Karpas-422 (cell line): ENCODE data around the gene ITGA11. TPM values are rescaled to one million over a fixed set of nuclear protein-coding genes. Genes with fewer than 3 reads are reported as not detected.

Experiments
- DNase-seq: peaks from one replicate; pipeline ENCODE4 v3.0.0-alpha.2; 2015
- H2AFZ ChIP-seq: fragments of 200-600 bp; sonication (generic); 2 replicates; pipeline ENCODE4 v1.6.1; 2014; ENCODE audit warnings: antibody characterized with exemption, low read length, mixed read lengths
- H3K27ac ChIP-seq: fragments of 200-600 bp; sonication (generic); 2 replicates; pipeline ENCODE4 v1.5.1; 2014; ENCODE audit warnings: mild to moderate bottlenecking, low read length, moderate library complexity
- H3K27me3 ChIP-seq: fragments of 200-600 bp; sonication (generic); 2 replicates; pipeline ENCODE4 v1.6.1; 2014; ENCODE audit warnings: low read length, mixed read lengths
- H3K36me3 ChIP-seq: fragments of 200-600 bp; sonication (generic); 2 replicates; pipeline ENCODE4 v1.6.1; 2014; ENCODE audit warnings: low read length, mixed read lengths; ENCODE audit not compliant: insufficient read depth
- H3K4me1 ChIP-seq: fragments of 200-600 bp; sonication (generic); 2 replicates; pipeline ENCODE4 v1.6.1; 2014; ENCODE audit warnings: mild to moderate bottlenecking, low read length, mixed read lengths
- H3K4me2 ChIP-seq: fragments of 200-600 bp; sonication (generic); 2 replicates; pipeline ENCODE4 v1.6.1; 2014; ENCODE audit warnings: low read length, low read depth, mild to moderate bottlenecking; ENCODE audit not compliant: poor library complexity, severe bottlenecking
- H3K4me3 ChIP-seq: fragments of 200-600 bp; sonication (generic); 2 replicates; pipeline ENCODE4 v1.5.1; 2014; ENCODE audit warnings: mild to moderate bottlenecking, antibody characterized with exemption, low read length, mixed read lengths
- H3K79me2 ChIP-seq: fragments of 200-600 bp; sonication (generic); 2 replicates; pipeline ENCODE4 v1.6.1; 2014; ENCODE audit warnings: mild to moderate bottlenecking, low read length, mixed read lengths
- H3K9ac ChIP-seq: fragments of 200-600 bp; sonication (generic); 2 replicates; pipeline ENCODE4 v1.6.0; 2014; ENCODE audit warnings: low read length
- H3K9me2 ChIP-seq: fragments of 200-600 bp; sonication (generic), shearing (Covaris generic); replicated peaks from 2 replicates; pipeline ENCODE4 v1.6.0; 2014; ENCODE audit warnings: mild to moderate bottlenecking, low read length, moderate library complexity; ENCODE audit not compliant: insufficient read depth
- H3K9me3 ChIP-seq: fragments of 300-700, 200-600 bp; sonication (generic); 2 replicates; pipeline ENCODE4 v1.6.1; 2014; ENCODE audit warnings: low read length, mixed read lengths
- H4K20me1 ChIP-seq: fragments of 200-600 bp; sonication (generic); 2 replicates; pipeline ENCODE4 v1.6.1; 2014; ENCODE audit warnings: mild to moderate bottlenecking, antibody characterized with exemption, low read length, low read depth; ENCODE audit not compliant: insufficient read depth
- total RNA-seq: library from RNA; depleted of rRNA; stranded (reverse); fragments of >200 nt; shearing (Covaris generic); gene quantifications from 2 replicates; pipeline ENCODE4 v1.2.3, GENCODE V29; 2014; ENCODE audit warnings: low replicate concordance

The ITGA11 gene
- total RNA-seq, 1 experiment from 2014 or later: not detected

- Histone ChIP-seq H3K9me3 (no peaks in the 10 kb centered on the region), H3K79me2 (no peaks in the 10 kb centered on the region), H3K27me3 (no peaks in the 10 kb centered on the region), H3K9me2 (no peaks in the 10 kb centered on the region), H3K4me3 (no peak overlapping the region), H3K36me3 (no peaks in the 10 kb centered on the region), H4K20me1 (peaks cover 4% of the 10 kb centered on the region; the same call in 1 of the 2 replicates), H3K4me2 (no peak overlapping the region), H2AFZ (no peak overlapping the region), H3K9ac (no peak overlapping the region), H3K4me1 (no peaks in the 10 kb centered on the region), H3K27ac (no peak overlapping the region)
- no peak for DNase-seq
These were observed 119.2 kb downstream of the ITGA11 start for GRCh38 chr15:68312701-68313204.

DNA sequence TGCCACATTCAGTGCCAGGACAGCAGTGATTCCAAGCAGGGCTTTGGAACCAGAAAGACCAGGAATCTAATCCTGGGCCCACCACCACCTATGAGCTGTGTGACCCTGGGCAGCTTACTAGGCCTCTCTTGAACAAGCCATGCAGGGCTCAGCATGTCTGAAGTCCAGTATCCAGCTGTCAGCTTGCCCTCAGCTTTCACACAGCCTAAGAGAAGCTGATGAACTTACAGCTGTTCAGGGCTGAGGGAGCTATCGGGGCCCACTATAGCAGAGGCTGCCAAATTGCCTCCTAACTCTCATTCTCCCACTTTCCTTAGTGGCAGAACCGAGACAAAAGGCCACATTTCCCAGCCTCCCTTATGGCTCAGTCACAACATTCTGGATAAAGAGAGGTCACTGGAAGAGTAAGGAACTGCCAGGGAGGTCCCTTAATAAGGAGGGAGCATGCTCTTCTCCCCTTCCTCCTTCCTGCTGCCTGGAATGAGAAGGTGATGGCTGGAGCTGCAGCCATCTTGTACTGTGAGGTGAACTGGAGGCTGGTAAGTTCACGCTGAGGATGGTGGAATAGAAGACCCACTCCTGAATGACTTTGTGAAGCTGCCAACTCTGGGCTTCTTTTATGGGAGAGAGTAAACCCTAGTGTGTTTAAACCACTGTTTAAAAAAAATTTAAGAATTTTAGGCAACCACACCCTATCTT, 120.0 kb downstream of the ITGA11 start:
- H2AFZ ChIP-seq: no peak overlapping the region
- DNase-seq: no peak

GRCh38 chr15:68311464-68311835, 120.5 kb downstream of the ITGA11 start:
- no peaks in the 10 kb centered on the region for H3K36me3 ChIP-seq
- DNase-seq: no peak
- peaks cover 4% of the 10 kb centered on the region; the same call in 1 of the 2 replicates for H4K20me1 ChIP-seq
- no peak overlapping the region for H3K4me2 ChIP-seq
- H3K9me3 ChIP-seq: no peaks in the 10 kb centered on the region
- H3K4me1 ChIP-seq: peaks cover 2% of the 10 kb centered on the region
- H3K27me3 ChIP-seq: no peaks in the 10 kb centered on the region
- H3K79me2 ChIP-seq: no peaks in the 10 kb centered on the region
- no peak overlapping the region for H3K9ac ChIP-seq
- H3K4me3 ChIP-seq: no peak overlapping the region
- H3K27ac ChIP-seq: no peak overlapping the region
- no peaks in the 10 kb centered on the region for H3K9me2 ChIP-seq
- no peak overlapping the region for H2AFZ ChIP-seq

More for the DNA sequence above, 120.0 kb downstream of the ITGA11 start:
- H3K9me3 ChIP-seq: no peaks in the 10 kb centered on the region
- no peaks in the 10 kb centered on the region for H3K9me2 ChIP-seq
- H3K4me1 ChIP-seq: no peaks in the 10 kb centered on the region
- no peaks in the 10 kb centered on the region for H3K79me2 ChIP-seq
- H3K27me3 ChIP-seq: no peaks in the 10 kb centered on the region
- H3K4me3 ChIP-seq: no peak overlapping the region
- no peak overlapping the region for H3K27ac ChIP-seq
- H3K9ac ChIP-seq: no peak overlapping the region
- peaks cover 4% of the 10 kb centered on the region; the same call in 1 of the 2 replicates for H4K20me1 ChIP-seq
- no peaks in the 10 kb centered on the region for H3K36me3 ChIP-seq
- no peak overlapping the region for H3K4me2 ChIP-seq

DNA sequence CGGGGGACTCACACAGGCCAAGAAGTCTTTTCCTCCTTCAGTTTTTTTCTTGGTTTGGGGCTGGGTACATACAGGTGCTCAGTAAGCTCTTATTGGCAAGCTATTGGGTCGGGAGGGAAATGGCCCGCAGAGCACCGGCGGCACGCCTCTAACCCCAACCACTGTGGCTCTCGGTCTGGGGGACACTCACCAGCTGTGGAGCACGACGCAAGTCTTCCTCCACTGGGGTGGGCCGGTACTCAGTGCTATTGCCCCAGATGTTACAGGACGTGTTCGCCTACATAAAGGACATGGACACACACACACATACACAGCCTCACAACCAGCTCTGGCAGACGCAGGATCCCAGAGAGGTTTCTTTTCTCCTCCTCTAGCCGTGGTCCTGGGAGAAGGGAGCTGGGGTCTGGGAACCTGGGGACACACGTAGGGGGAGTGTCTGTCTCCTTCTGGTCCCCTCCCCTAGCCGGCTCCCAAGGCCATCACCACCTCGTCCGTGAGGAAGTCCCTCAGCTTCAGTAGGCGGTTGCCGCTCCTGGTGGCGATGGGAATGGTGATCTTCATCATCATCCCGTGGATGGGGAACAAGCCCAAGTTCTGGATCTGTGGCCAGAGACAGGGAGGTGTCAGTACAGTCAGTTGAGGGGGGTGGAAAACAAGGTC, 121.0 kb downstream of the ITGA11 start:
- H3K9ac ChIP-seq: no peak overlapping the region
- no peak overlapping the region for H3K4me3 ChIP-seq
- H3K9me2 ChIP-seq: no peaks in the 10 kb centered on the region
- no peak overlapping the region for H3K27ac ChIP-seq
- peaks cover 4% of the 10 kb centered on the region; the same call in 1 of the 2 replicates for H4K20me1 ChIP-seq
- peaks cover 4% of the 10 kb centered on the region for H3K4me1 ChIP-seq
- no peaks in the 10 kb centered on the region for H3K36me3 ChIP-seq
- no peaks in the 10 kb centered on the region for H3K27me3 ChIP-seq
- no peaks in the 10 kb centered on the region for H3K9me3 ChIP-seq
- H3K4me2 ChIP-seq: no peak overlapping the region
- DNase-seq: no peak
- no peaks in the 10 kb centered on the region for H3K79me2 ChIP-seq
- no peak overlapping the region for H2AFZ ChIP-seq

- no peaks in the 10 kb centered on the region for H3K9me2 ChIP-seq
- no peak overlapping the region for H3K27ac ChIP-seq
- no peaks in the 10 kb centered on the region for H3K36me3 ChIP-seq
- no peak overlapping the region for H2AFZ ChIP-seq
- H3K4me1 ChIP-seq: peaks cover 4% of the 10 kb centered on the region
- H3K4me2 ChIP-seq: no peak overlapping the region
- H3K9ac ChIP-seq: no peak overlapping the region
- DNase-seq: no peak
- H4K20me1 ChIP-seq: peaks cover under 1% of the 10 kb centered on the region; the same call in 1 of the 2 replicates
- H3K9me3 ChIP-seq: no peaks in the 10 kb centered on the region
- H3K27me3 ChIP-seq: no peaks in the 10 kb centered on the region
- H3K4me3 ChIP-seq: no peak overlapping the region
- no peaks in the 10 kb centered on the region for H3K79me2 ChIP-seq
These were observed 121.7 kb downstream of the ITGA11 start for GRCh38 chr15:68310178-68310803.

GRCh38 chr15:68309024-68309423, 122.9 kb downstream of the ITGA11 start:
- Histone ChIP-seq H3K27me3 (no peaks in the 10 kb centered on the region), H2AFZ (no peak overlapping the region), H3K36me3 (no peaks in the 10 kb centered on the region), H3K4me3 (no peak overlapping the region), H3K9me2 (no peaks in the 10 kb centered on the region), H3K9ac (no peak overlapping the region), H4K20me1 (no peaks in the 10 kb centered on the region; the same call in 1 of the 2 replicates), H3K79me2 (no peaks in the 10 kb centered on the region), H3K4me1 (peaks cover 4% of the 10 kb centered on the region), H3K27ac (no peak overlapping the region), H3K4me2 (no peak overlapping the region), H3K9me3 (no peaks in the 10 kb centered on the region)
- no peak for DNase-seq

- Histone ChIP-seq H3K4me2 (no peak overlapping the region), H4K20me1 (no peaks in the 10 kb centered on the region; the same call in 1 of the 2 replicates), H3K27ac (no peak overlapping the region), H3K4me1 (peaks cover 4% of the 10 kb centered on the region), H3K9me2 (no peaks in the 10 kb centered on the region), H3K36me3 (no peaks in the 10 kb centered on the region), H3K9ac (no peak overlapping the region), H3K79me2 (no peaks in the 10 kb centered on the region), H3K9me3 (no peaks in the 10 kb centered on the region), H3K27me3 (no peaks in the 10 kb centered on the region), H3K4me3 (no peak overlapping the region), H2AFZ (no peak overlapping the region)
- DNase-seq: no peak
These were observed 124.6 kb downstream of the ITGA11 start for GRCh38 chr15:68307131-68307928.
